DMS114 treated with DMSO at 0.1 percent for 48 hours (cell line): ENCODE measurements around the gene CCDC124.
"Not testable (repeated sequence)": the region's sequence is repeated elsewhere in the genome, so short reads cannot be mapped to it uniquely, and the experiment has no call there.

Experiments used
- DNase-seq: peaks from one replicate; lab custom pipeline; 2025; ENCODE audit not compliant: unreplicated experiment; lab: John Stamatoyannopoulos, UW

CCDC124 gene, protein sequence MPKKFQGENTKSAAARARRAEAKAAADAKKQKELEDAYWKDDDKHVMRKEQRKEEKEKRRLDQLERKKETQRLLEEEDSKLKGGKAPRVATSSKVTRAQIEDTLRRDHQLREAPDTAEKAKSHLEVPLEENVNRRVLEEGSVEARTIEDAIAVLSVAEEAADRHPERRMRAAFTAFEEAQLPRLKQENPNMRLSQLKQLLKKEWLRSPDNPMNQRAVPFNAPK

DNA sequence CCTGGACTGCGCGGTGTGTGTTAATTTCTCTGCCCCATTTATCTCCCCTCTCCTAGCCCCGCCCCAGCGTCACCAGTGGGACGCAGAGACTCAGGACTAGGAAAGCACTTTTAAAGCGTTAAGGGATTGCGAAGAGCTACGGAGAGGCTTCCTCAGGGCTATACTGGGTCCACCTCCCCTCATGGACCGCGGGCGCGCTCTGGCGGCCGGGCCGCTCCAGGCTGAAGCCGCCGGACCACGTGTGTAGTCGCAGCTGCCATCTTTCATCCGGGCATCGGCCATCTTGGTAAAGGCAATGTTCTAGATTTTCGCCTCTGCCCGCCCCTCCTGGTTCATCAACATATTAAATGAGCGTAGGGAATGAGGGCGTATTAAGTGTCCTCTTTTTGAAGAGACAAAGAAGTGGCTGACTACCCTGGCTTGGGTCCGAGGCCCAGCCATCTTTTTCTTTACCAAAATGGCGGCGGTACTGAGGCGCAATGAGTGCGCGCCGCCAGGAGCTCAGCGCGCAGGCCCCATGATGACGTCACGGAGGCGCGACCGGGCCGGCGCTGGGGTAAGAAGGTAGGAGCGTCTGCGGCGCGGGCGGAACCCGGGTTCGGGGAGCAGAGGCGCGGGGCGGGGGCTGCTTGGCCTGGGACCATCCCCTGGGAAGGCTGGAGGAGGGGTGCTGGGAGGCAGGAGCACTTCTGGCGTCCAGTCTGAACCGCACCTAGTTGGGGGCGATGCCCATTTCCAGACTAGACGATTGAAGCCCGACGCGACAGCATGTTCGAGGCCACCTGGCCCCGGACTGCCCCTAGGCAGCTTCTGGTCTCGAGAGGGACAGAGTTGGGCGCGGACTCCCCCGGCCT lies at the start of gene CCDC124:
Gene CCDC124, plus strand, starts transcription at position 531 of the 854 bp plus-strand sequence. CDS start 3,406 bp downstream, outside the sequence.
- peak; percentile 89 for DNase-seq

DNA sequence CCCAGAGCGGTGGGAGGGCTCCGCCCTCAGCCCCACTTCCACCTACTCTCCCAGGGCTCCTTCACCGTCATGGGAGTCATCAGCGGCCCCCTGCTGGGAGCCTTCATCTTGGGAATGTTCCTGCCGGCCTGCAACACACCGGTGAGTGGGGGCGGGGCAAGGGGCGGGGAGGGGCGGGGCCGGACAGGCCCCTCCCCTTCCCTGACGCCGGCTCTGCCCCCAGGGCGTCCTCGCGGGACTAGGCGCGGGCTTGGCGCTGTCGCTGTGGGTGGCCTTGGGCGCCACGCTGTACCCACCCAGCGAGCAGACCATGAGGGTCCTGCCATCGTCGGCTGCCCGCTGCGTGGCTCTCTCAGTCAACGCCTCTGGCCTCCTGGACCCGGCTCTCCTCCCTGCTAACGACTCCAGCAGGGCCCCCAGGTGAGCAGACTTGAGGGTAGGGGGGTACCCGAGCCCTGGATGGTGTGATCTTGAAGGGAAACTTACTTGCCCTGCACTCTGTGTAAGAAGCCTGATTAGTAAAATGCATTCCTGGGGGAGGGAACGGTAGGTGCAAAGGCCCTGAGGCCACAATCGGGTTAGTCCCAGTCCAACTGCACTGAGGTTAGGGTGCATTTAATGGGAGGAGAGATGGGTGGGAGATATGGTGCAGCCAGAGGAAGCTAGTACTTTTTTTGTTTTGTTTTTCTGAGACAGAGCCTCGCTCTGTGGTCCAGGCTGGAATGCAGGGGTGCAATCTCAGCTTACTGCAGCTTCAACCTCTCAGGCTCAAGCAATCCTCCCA lies 49.0 kb upstream of the CCDC124 start:
- DNase-seq: no peak

DNA sequence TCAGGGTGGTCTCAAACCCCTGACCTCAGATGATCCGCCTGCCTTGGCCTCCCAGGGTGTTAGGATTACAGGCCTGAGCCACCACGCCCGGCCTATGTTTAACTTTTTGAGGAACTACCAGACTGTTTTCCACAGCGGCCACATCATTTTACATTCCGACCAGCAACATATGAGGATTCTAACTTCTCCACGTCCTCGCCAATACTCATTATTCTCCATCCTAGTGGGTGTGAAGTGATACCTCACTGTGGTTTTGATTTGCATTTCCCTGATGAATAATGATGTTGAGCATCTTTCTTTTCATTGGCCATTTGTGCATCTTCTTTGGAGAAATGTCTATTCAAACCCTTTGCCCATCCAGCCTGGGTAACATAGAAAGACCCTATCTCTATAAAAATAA lies 46.3 kb upstream of the CCDC124 start:
- DNase-seq: no peak

DNA sequence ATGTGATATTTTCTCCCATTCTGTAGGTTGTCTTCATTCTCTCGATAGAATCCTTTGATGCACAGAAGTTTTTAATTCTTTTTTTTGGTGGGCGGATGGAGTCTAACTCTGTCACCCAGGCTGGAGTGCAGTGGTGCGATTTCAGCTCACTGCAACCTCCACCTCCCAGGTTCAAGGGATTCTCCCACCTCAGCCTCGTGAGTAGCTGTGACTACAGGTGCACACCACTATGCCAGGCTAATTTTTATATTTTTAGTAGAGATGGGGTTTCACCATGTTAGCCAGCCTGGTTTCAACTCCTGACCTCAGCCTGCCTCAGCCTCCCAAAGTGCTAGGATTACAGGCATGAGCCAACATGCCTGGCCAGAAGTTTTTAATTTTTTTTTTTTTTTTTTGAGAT lies 45.6 kb upstream of the CCDC124 start:
- DNase-seq: not testable (repeated sequence)

DNA sequence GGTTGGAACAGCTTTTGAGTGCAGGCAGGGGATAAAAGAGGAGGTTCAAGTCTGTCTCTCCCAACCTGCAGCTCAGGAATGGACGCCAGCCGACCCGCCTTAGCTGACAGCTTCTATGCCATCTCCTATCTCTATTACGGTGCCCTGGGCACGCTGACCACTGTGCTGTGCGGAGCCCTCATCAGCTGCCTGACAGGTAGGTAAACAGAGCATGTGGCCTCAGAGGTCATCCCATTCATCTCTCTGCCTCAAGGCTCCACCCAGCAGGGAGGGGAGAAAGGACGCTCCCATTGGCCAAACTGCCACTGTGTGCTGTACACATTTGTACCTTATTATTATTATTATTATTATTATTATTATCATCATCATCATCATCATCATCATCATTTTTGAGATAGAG lies 44.6 kb upstream of the CCDC124 start:
- DNase-seq: no peak

DNA sequence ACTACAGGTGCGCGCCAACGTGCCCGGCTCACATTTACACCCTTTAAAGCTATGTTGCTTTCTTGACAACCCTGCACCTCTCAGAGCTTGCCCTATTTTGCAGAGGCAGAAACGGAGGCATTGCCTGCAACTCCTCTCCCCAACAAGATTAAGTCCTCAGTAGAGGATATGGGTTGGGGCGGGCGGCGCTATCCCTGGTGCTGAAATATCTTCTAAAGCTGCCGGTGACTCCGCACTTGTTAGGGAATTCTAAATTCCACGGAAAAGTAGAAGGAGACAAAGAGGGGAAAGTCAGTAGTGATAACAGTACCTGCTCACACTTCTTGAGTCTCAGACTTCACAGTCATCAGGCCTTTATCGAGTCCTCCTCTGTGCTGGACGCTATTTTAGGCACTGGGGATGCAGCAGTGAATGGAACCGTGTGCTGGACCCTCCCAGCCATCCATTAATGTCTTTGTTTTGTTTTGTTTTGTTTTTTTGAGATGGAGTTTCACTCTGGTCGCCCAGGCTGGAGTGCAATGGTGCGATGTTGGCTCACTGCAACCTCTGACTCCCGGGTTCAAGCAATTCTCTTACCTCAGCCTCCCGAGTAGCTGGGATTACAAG lies 43.1 kb upstream of the CCDC124 start:
- no peak for DNase-seq

DNA sequence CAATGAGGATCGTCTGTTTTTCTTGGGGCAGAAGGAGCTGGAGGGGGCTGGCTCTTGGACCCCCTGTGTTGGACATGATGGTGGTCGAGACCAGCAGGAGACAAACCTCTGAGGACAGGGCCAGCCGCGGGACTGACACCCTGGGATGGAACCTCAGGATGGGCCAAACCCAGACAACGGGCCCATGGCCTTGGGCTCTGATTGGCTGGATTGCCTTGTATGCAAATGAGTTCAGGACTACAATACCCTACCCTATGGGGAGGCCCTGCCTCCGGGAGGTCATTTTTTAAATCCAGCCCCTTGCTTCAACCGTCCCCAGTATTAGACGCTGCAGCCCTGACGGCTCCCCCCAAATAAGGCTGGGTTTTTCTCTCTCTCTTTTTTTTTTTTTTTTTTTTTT lies 39.0 kb upstream of the CCDC124 start:
- DNase-seq: no peak

DNA sequence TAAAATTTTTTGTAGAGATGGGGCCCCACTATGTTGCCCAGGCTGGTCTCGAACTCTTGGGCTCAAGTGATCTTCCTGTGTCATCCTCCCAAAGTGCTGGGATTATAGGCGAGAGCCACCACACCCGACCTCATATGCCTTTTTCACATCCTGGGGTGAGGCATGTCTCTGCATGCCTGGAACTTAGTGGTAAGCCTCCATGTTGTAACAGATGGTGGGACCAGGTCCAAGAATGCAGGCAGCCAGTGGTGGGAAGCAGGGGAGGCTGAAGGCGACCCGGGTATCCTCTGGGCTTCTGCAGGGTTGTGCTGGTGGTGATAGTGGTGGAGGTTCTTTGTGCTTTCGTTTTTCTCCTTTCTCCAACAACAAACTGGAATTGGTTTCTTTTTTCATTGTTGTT lies 30.1 kb upstream of the CCDC124 start:
- DNase-seq: no peak

DNA sequence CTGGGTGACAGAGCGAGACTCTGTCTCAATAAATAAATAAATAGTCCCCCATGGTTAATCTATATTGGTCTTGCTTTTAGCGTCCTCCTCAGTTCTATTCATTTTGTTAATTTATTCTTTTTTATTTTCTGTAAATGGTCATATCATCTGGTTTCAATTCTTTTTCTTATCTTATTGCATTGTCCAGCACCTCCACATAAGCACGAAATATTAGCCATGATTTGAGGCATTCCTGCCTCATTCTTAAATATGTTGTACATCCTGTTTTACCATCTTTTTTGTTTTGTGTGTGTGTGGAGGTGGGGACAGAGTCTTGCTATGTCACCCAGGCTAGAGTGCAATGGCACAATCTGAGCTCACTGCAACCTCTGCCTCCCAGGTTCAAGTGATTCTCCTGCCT lies 24.6 kb upstream of the CCDC124 start:
- DNase-seq: no peak

DNA sequence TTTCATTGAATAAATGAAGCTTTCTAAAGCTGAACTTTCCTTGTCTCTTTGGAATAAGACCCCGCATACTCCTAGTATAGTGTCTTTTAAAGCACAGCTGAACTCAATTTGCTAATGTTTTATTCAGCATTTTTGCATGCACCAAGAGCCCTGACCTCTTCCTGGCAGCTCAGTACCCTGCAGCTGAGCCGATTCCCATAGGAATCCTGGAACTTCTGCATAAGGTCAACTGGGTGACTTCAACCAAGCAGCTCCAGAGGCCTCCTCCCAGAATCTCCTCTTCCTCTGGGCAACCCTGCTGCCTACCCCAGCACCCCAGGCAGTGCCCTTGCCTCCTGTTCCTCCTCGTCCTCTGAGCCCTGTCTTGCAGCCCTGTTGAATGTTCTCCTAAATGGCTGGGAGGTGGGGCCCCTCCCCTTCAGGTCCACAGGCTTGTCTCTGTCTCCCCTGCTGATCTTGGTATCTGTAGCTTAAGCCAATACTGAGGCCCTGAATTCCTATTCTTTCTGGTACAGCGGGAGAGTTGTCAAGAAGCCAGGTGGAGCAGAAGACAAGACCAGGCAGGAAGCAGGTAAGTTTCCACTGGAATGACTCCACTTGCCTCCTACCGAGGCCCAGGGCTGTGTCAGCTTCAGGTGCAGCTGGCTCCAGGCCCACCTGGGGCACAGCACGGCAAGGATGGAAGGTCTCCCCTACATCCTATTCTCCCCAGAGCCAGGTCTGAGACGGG lies 23.6 kb upstream of the CCDC124 start:
- DNase-seq: no peak

DNA sequence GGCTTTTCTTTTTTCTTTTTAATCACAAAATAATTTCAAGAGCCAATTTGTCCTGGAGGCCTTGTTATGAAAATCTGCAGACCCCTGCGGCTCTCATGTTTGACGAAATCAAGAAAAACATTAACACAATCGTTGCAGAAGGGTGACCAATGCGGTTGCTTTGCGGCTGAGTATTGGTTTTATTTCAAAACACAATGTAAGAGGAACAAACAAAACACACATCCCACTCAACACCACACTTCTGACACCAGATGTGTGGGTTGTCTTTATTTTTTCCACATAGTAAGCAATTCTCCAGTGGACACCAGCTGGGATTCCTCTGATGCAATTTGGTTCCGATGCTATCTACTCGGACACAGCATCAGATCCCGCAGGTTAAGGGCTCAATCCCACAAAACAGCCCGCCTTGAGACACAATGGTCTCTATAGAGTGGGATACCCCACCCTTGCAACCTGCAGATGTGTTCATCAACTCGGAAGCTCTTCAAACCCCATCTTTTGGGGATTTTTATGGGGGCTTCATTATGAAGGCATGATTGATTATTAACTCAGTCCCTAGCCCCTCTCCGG lies 21.9 kb upstream of the CCDC124 start:
- DNase-seq: no peak

DNA sequence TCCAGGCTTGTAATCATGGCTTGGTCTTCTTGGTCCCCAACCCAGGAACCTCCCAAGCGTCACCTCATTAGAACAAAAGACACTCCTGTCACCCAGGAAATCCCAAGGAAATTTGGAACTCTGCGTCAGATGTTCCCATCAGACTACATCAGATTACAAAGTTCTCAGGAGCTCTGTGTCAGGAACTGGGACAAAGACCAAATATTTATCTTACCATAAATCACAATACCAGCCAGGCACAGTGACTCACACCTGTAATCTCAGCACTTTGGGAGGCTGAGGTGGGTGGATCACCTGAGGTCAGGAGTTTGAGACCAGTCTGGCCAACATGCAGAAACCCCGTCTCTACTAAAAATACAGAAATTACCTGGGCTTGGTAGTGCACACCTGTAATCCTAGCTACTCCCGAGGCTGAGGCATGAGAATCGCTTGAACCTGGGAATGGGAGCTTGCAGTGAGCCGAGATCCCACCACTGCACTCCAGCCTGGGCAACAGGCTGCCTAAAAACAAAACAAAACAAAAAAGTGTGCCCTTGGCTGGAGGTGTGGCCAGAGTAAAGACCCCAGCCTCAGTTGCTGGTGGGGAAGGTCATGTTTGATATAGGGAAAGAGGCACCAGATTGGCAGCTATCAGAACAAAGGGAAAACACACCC lies 16.7 kb upstream of the CCDC124 start:
- no peak for DNase-seq

DNA sequence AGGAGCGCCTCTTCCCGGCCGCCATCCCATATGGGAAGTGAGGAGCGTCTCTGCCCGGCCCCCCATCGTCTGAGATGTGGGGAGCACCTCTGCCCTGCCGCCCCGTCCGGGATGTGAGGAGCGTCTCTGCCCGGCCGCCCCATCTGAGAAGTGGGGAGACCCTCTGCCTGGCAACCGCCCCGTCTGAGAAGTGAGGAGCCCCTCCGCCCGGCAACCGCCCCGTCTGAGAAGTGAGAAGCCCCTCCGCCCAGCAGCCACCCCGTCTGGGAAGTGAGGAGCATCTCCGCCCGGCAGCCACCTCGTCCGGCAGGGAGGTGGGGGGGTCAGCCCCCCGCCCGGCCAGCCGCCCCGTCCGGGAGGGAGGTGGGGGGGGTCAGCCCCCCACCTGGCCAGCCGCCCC lies 14.7 kb upstream of the CCDC124 start:
- DNase-seq: not testable (repeated sequence)

DNA sequence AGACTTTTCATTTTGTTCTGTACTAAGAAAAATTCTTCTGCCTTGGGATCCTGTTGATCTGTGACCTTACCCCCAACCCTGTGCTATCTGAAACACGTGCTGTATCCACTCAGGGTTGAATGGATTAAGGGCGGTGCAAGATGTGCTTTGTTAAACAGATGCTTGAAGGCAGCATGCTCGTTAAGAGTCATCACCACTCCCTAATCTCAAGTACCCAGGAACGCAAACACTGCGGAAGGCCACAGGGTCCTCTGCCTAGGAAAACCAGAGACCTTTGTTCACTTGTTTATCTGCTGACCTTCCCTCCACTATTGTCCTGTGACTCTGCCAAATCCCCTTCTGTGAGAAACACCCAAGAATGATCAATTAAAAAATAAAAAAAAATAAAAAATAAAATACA lies 13.7 kb upstream of the CCDC124 start:
- not testable (repeated sequence) for DNase-seq

DNA sequence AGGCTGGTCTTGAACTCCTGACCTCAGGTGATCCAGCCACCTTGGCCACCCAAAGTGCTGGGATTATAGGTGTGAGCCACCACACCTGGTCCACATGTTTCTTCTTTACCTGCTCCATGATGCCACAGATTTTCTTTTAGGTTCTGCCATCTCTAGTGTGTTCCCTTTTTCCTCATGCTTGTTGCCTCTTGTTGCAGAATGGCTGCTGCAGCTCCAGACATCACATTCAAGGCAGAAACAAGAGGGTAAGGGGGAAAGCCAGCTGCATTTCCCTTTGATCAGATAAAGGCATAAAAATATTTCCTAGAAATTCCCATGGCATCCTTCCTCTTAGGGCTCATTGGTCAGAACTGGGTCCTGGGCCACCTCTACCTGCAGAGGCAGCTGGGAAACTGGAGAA lies 12.3 kb upstream of the CCDC124 start:
- DNase-seq: no peak

DNA sequence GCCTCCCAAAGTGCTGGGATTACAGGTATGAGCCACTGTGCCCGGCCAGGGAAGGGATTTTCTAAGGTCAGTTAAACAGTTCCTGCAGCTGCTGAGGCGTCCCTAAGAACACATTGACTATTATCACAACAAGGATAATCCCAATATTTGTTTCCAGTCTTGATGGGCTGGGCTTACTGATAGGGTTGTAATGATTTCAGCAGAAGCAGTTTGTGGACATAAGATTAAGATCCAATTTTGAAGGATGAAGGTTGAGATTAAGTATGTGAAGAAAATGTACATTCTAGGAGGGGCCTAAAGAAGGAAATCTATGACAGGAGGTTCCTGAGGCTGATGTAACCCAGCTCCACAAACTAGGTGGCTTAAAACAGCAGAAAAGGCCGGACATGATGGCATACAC lies 10.7 kb upstream of the CCDC124 start:
- DNase-seq: no peak

DNA sequence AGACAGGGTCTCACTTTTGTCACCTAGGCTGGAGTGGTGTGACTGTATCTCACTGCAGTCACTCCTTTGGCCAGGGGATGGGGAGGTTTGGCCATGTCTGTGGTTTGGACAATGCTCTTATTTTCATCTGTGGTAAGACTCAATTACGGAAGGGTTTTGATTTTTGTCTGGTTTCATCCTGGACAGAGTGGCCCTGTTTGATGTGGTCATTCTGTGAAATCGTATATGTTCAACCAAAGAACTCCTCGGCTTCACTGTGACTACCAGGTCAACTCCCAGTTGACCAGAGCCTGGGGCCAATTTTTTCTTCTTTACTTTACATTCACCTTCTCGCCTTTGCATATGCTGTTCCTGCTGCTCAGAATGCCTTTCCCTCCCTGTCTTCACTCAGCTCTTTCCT lies 6.8 kb upstream of the CCDC124 start:
- no peak for DNase-seq

DNA sequence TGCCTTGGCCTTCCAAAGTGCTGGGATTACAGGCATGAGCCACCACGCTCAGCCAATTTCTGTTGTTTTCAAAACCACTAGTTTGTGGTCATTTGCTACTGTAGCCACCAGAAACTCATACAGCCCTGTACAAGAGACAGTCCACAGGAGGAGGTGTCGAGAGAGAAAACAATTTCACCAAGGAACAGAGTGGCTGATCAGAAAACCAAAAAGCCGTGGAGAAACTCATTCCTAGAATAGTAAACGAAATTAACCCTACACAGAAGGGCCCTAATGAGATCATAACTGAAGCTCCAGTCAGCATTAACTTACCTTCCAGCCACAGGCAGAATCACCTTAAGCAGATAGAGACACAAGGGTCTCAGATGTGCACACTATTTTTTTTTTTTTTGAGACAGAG lies 3.8 kb upstream of the CCDC124 start:
- DNase-seq: no peak

DNA sequence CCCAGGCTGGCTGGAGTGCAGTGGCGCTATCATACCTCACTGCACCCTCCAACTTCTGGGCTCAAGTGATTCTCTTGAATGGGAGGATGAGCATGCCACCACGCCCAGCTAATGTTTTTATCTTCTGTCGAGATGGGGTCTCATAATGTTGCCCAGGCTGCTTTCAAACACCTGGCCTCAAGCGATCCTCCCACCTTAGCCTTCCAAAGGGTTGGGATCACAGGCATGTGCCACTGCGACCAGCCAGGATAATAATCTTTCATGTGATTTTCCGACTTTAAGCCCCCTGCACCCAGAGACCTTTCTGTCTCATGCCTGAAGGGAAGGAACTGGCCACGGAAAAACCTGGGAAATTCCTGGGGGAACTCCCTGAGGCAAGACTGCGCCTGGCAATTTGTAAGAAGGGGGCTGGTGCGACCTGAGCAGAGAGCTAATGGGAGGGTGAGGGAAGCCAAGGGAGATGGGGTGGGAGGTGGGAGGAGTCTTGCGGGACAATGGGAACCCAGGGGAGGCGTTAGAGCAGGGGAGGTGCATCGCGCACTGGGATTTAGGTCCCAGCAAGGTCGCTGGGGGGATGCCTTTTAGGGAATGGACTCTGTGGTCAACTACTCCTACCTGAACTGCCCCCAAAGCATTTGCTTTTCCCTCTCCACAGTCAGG lies 1.2 kb upstream of the CCDC124 start:
- no peak for DNase-seq
